HG03095 (cell line): ENCODE measurements around the gene RREB1.
"Not testable (repeated sequence)": the region's sequence is repeated elsewhere in the genome, so short reads cannot be mapped to it uniquely, and the experiment has no call there.

ENCODE experiments used
- ATAC-seq: cut with Tn5 transposase; IDR thresholded peaks from one replicate; pipeline ENCODE4 v1.9.1; 2021; ENCODE audit warnings: moderate library complexity; ENCODE audit not compliant: unreplicated experiment

Gene RREB1

DNA sequence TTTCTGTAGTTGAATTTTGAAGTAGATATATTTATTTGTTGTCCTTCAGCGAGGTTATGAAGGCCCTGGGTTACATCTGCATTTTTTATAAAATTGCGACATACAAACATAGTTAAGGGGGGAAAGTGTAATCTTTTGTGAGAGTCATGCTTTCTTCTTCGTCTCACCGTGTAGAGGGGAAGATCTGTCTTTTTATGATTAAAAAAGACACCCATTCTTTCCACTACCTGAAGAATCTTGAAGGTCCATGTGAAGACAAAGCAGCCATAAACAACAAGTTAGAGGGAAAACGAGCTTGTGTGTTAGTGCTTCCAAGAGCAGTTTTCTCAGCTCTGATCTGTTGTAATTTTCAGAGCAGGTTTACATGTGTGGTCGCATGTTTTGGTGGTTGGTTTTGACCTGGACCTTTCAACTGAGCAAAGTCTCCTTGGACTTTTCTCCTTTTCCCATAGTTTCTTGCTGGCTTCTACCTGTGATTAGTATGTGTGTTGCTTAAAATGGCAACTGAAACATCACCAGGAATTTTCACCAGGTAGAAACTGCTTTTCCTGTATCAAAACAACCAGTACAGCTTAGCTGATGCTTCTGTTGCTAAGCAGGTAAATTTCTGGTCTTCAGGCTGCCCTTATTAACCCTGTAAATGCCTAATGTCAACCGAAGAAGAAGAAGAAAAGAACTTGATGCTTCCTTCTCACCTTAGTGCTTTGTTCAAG lies 37.3 kb downstream of the RREB1 start:
- ATAC-seq, result no peak

- no peak for ATAC-seq
These were observed 37.8 kb downstream of the RREB1 start for GRCh38 chr6:7145585-7145884.

GRCh38 chr6:7145885-7146828 lies 38.4 kb downstream of the RREB1 start:
- ATAC-seq, result peak; percentile 59

DNA sequence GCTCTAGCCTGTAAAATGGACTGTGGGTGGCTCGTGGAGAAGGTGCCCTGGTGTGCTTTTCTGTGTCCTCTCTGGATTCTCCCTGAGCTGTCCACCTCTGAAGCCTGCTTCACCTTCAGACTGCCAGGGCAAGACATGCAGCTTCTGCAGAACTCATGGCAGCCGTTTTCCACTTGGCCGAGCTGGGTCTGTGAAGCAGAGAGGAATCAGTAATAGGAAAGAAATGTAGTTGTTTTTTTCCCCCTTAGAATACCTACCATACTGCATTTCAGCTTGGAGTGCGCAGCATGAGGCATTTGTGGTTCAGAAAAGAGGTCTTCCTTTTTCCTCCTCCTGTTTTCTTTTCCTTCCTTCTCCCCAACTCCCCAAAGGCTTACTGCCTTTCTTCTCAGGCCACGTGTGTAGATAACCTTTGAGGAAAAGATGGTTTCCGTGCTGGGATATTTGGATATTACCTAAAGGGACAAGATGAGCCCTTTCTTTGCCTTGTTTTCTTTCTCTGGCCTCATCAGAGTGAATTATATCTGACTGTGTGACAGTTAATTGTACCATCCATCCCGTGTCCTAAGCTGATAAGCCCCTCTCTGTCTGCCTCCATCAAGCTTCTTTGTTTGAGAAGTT lies 39.4 kb downstream of the RREB1 start:
- no peak for ATAC-seq

- ATAC-seq, result no peak
These were observed 40.5 kb downstream of the RREB1 start for GRCh38 chr6:7148100-7148822.

- ATAC-seq, result no peak
These were observed 42.8 kb downstream of the RREB1 start for GRCh38 chr6:7150381-7151064.

GRCh38 chr6:7151381-7151780 lies 43.6 kb downstream of the RREB1 start:
- ATAC-seq, result no peak

DNA sequence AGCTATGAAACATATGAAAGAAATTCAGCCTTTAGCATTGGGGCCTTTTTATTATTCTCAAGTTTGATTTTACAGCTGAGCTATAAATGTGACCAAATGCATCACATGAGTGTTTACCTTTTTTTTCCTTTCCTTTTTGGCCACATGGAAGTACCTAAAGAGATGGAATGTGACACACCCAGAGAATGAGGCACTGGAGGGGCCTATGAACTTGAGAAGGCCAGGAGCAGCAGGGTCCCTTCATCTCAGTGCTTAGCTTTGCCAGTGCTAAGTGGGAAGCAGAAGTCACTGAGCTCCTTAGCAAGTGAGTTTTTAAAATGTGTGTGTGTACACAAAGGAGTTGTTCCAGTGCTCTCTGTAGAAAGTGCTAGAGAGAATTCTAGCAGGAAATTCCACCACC lies 44.7 kb downstream of the RREB1 start:
- ATAC-seq, result no peak

- ATAC-seq, result no peak
These were observed 46.0 kb downstream of the RREB1 start for GRCh38 chr6:7153789-7154188.

GRCh38 chr6:7154341-7155139 lies 46.8 kb downstream of the RREB1 start:
- ATAC-seq, result peak; percentile 62

- peak; percentile 42 for ATAC-seq
These were observed 48.3 kb downstream of the RREB1 start for GRCh38 chr6:7155871-7156579.

- no peak for ATAC-seq
These were observed 49.0 kb downstream of the RREB1 start for GRCh38 chr6:7156643-7157278.

DNA sequence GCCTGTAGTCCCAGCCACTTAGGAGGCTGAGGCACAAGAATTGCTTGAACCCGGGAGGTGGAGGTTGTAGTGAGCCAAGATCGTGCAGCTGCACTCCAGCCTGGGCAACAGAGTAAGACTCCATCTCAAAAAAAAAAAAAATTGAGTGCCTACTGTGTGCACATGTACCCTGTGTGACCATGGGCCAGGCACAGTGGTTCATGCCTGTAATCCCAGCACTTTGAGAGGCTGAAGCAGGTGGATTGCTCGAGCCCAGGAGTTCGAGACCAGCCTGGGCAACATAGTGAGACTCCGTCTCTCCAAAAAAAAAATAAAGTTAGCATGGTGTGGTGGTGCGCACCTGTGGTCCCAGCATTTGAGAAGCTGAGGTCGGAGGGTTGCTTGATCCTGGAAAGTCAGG lies 49.5 kb downstream of the RREB1 start:
- not testable (repeated sequence) for ATAC-seq

DNA sequence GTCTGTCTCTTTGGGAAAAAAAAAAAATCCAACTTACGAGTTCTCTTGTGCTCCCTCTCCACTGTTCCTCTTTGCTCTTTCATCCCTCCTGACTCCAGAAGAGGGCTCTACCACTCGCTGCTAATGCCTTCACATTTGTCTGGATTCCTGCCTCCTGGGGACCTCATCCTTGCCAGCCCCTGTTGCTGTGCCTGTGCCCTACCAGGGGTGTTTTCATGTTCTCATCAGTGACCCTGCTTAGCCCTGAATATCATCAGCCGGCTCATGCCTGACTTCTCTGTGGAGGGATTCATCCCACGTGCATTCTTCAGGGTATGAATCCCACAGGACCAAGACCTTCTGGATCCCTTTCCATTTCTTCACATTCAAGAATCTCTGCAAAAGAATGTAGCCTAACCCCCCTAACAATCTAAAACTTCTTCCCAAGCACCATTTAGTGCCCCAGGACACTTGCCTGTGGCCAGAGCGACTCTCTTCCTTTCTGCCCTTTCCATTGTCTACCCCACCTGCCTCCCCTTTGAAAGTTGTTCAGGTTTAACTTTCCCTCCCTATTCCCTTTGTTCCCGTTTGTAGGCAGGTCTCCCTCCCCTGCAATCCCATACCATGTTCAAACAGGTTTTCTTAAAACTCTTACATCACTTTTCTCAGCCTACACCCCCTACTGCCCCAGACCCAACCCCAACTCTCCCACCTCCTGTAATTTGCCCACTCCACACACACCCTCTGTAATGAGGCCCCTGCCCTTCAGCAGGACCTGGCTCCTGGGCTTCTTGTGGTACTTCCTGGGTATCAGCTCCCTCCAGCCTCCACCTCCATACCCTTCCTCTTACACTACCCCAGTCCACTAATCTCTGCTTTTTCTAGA lies 50.2 kb downstream of the RREB1 start:
- no peak for ATAC-seq

DNA sequence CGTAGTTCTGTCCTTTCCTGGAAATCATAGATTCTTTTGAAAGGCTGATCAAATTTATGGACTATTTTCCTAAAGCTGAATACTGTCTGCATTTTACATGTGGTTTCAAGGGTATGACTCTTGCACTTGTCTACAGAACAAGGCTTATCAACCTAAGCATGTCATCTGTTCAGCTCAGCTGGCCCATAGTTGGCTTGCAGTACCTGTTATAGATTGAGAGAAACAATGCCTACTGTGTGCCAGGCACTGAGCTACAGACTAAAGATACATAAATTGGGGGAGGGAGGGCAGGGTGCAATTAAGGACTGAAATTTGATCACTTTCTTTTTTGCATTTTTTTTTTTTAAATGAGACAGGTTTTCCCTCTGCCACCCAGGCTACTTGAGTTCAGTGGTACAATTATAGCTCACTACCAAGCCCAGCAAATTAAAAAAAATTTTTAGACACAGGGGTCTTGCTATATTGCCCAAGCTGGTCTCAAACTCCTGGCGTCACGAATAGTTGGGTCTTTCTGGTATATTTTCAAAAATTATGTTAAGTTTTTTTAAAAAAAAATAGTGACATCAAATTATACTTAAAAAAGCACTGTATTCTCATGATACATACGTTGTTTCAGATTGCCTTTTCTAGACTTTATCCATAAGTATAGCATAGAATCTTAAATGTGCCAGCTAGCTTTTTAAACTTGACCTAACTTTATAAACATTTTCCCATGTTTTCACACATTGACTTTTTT lies 52.2 kb downstream of the RREB1 start:
- no peak for ATAC-seq

- no peak for ATAC-seq
These were observed 53.5 kb downstream of the RREB1 start for GRCh38 chr6:7161253-7161623.

GRCh38 chr6:7161845-7162244 lies 54.1 kb downstream of the RREB1 start:
- no peak for ATAC-seq
